HepG2 (cell line): ENCODE measurements around the gene KISS1. TPM values are rescaled to one million over a fixed set of nuclear protein-coding genes. Genes with fewer than 3 reads are reported as not detected.

ENCODE experiments used
- AKNA ChIP-seq: sonication (generic); formaldehyde crosslinking; IDR thresholded peaks from 2 replicates; pipeline ENCODE4 v1.4.0; 2020; ENCODE audit warnings: missing genetic modification reagents, borderline replicate concordance
- ARID5B ChIP-seq: IDR thresholded peaks from 2 replicates; pipeline ENCODE4 v1.4.0; 2020; ENCODE audit warnings: mild to moderate bottlenecking, missing genetic modification reagents
- EZH2 ChIP-seq: conservative IDR thresholded peaks from 2 replicates; pipeline ENCODE4 v1.6.1; 2012; ENCODE audit warnings: mild to moderate bottlenecking, low read depth, low read length, moderate library complexity
- KDM4B ChIP-seq: sonication (generic); formaldehyde crosslinking; IDR thresholded peaks from 2 replicates; pipeline ENCODE4 v1.4.0; 2020; ENCODE audit warnings: missing genetic modification reagents
- MEIS1 ChIP-seq: sonication (generic); formaldehyde crosslinking; IDR thresholded peaks from 2 replicates; pipeline ENCODE4 v1.9.0; 2021; ENCODE audit warnings: mild to moderate bottlenecking, missing genetic modification reagents, moderate library complexity, borderline replicate concordance
- PBX2 ChIP-seq: IDR thresholded peaks from 2 replicates; pipeline ENCODE4 v1.6.1; 2016; ENCODE audit warnings: control low read depth
- PRDM10 ChIP-seq: sonication (generic); formaldehyde crosslinking; IDR thresholded peaks from 2 replicates; pipeline ENCODE4 v1.4.0; 2020; ENCODE audit warnings: low read depth, missing genetic modification reagents
- RFX5 ChIP-seq: IDR thresholded peaks from 2 replicates; pipeline ENCODE4 v1.6.1; 2011; ENCODE audit warnings: low read depth, low read length, improper control_type of control experiment
- THRA ChIP-seq: sonication (generic); formaldehyde crosslinking; IDR thresholded peaks from 2 replicates; pipeline ENCODE4 v1.4.0; 2020; ENCODE audit warnings: missing genetic modification reagents, borderline replicate concordance
- ZNF552 ChIP-seq: sonication (generic); formaldehyde crosslinking; IDR thresholded peaks from 2 replicates; pipeline ENCODE4 v1.9.0; 2022; ENCODE audit warnings: missing genetic modification reagents, mild to moderate bottlenecking, borderline replicate concordance
- ZNF749 ChIP-seq: sonication (generic); formaldehyde crosslinking; IDR thresholded peaks from 2 replicates; pipeline ENCODE4 v1.8.0; 2022; ENCODE audit warnings: mild to moderate bottlenecking, missing genetic modification reagents, moderate library complexity, borderline replicate concordance
- polyA plus RNA-seq, 8 experiments: library from polyadenylated mRNA; depleted of rRNA in 3 of 8; stranded (reverse) in 7 of 8; unstranded in 1 of 8; fragments of >200 nt; fragmentation: Illumina TruSeq in 4 of 8; extraction: Trizol in 4 of 8; gene quantifications; 2 replicates each; pipeline versions ENCODE4 v1.2.1 to v1.2.3, GENCODE V29; 2011 to 2016; ENCODE audit warnings: low read depth in 4 of 8, missing spikeins in 1 of 8, mixed read lengths in 1 of 8; ENCODE audit not compliant: insufficient read depth in 1 of 8
- total RNA-seq, 5 experiments: library from RNA; depleted of rRNA; stranded (reverse); fragments of >200 nt; fragmentation: Illumina TruSeq; extraction: Trizol; gene quantifications; 2 replicates each; pipeline ENCODE4 v1.2.3, GENCODE V29; 2016; ENCODE audit warnings: low read depth in 1 of 5

Gene KISS1
- total and polyA plus RNA-seq, 2 of the 13 experiments (the other 11 are each of a cell fraction or from before 2014, with no cell fraction given) = 0.24 to 0.80 TPM

- TF ChIP-seq THRA (CRISPR knock-in tag) (no peak; the same call in 1 of the 2 replicates), ARID5B (CRISPR knock-in tag) (peak; percentile 68), KDM4B (CRISPR knock-in tag) (peak; percentile 65), ZNF552 (CRISPR knock-in tag) (no peak; the same call in 1 of the 2 replicates), EZH2 (no peak), RFX5 (no peak), ZNF749 (CRISPR knock-in tag) (peak; percentile 90; the same call in 1 of the 2 replicates), PRDM10 (CRISPR knock-in tag) (peak; percentile 95), PBX2 (no peak), MEIS1 (CRISPR knock-in tag) (peak; percentile 80; the same call in 1 of the 2 replicates), AKNA (CRISPR knock-in tag) (no peak)
These were observed 17.7 kb upstream of the KISS1 start, which contains the start of gene GOLT1A (continued) for GRCh38 chr1:204213668-204214662.
